Astrocyte of the cerebellum (primary cell): Measurements from ENCODE around the gene TTC4.
"Not testable (repeated sequence)": the region's sequence is repeated elsewhere in the genome, so short reads cannot be mapped to it uniquely, and the experiment has no call there.

Experiments
- DNase-seq: peaks from one replicate; pipeline ENCODE4 v3.0.0-alpha.2; 2011; ENCODE audit warnings: low read depth
- H3K4me3 ChIP-seq: 2 replicates; pipeline ENCODE4 v1.5.1; 2011; ENCODE audit warnings: mild to moderate bottlenecking, low read depth, low read length, moderate library complexity
- in situ Hi-C: cut with HindIII; loops from 2 replicates; pipeline ENCODE4 v1.10.0; 2017; ENCODE audit warnings: low sequenced_read_pairs
- TF ChIP-seq, protein P1 (sequence below): IDR thresholded peaks from 2 replicates; pipeline ENCODE4 v1.5.1; 2012; ENCODE audit warnings: low read length, low read depth, moderate library complexity, mild to moderate bottlenecking; ENCODE audit errors: missing control alignments

TTC4 gene

DNA sequence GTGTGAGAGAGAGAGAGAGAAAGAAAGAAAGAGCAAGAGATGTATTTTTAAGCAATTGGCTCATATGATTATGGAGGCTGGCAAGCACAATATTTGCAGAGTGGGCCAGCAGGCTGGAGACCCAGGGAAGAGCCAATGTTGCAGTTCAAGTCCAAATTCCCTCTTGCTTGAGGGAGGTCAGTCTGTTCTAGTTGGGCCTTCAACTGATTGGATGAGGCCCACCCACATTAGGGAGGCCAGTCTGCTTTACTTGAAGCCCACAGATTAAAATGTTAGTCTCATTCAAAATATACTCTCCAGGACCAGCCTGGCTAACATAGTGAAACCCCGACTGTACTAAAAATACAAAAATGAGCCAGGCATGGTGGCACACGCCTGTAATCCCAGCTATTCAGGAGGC is 57.3 kb downstream of the TTC4 start:
- H3K4me3 ChIP-seq = no peak overlapping the region
- TF ChIP-seq, protein P1, sequence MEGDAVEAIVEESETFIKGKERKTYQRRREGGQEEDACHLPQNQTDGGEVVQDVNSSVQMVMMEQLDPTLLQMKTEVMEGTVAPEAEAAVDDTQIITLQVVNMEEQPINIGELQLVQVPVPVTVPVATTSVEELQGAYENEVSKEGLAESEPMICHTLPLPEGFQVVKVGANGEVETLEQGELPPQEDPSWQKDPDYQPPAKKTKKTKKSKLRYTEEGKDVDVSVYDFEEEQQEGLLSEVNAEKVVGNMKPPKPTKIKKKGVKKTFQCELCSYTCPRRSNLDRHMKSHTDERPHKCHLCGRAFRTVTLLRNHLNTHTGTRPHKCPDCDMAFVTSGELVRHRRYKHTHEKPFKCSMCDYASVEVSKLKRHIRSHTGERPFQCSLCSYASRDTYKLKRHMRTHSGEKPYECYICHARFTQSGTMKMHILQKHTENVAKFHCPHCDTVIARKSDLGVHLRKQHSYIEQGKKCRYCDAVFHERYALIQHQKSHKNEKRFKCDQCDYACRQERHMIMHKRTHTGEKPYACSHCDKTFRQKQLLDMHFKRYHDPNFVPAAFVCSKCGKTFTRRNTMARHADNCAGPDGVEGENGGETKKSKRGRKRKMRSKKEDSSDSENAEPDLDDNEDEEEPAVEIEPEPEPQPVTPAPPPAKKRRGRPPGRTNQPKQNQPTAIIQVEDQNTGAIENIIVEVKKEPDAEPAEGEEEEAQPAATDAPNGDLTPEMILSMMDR = no peak
- no peak for DNase-seq
- in situ Hi-C loops = no loop called here

DNA sequence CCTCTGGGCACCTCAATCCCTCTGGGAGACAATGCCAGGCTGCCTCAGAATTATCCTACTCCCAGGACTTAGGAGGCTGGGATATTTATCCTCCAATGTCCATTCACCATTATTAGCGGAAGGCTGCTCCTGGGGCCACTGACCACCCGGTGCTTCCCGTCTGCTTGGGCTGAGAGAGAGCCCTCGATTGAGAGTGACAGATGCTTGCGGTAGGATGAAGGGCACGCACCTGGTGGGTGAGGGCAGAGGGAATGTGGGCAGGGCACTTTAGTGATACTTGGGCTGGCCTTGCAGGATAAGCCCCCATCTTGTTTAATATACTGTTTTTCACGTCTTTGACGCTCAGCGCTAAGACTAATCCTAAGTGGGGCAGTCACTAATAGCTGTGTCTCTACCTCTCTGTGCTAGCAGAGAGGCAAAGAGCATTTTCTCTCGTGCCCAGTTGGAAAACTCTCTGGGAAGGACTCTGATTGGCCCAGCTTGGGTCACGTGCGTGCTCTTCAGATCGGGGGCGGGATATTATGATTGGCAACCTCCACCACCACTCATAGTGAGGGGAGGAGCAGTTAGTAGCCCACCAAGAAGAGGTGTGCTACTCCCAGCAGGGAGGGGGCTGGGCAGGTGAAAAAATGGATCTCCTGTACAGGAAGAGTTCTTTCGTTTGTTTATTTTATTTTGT is 59.3 kb downstream of the TTC4 start:
- no peak overlapping the region for H3K4me3 ChIP-seq
- in situ Hi-C loops = no loop called here
- DNase-seq = no peak
- TF ChIP-seq, protein P1 = no peak

DNA sequence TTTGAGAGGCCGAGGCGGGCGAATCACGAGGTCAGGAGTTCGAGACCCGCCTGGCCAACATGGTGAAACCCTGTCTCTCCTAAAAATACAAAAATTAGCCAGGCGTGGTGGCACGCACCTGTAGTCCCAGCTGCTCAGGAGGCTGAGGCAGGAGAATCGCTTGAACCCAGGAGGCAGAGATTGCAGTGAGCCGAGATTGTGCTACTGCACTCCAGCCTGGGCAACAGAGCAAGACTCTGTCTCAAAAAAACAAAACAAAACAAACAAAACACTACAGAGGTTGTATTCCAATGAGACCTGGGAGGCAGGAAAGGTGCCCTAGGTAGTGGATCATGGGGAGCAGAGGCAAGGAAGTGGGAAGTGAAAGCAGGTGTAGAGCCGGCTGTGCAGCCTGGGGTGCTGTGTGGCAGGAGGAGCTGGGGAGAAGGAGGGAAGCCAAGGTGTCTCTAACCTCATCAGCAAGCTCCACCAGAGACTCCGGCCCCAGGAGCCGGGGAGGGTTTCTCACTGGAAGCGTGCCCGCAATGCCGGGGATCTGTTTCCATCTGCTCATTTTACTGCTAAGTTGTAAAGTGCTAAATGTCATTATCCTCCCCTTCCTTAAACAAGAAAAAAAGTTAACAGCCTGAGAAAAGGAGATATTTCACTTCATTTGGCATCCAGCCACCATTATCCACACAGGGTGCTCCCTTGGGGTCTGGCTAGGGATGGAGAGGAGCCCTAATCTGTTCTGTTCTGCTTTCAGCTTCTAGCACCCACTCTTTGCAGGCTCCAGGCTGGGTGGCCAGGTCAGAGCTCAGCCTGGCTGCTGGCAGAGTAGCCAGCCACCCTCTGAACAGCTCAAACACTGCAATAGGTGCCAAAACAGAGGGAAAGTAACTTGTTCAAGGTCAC is 60.4 kb downstream of the TTC4 start:
- in situ Hi-C loops, DNase-seq, H3K4me3 ChIP-seq: not testable (repeated sequence)

DNA sequence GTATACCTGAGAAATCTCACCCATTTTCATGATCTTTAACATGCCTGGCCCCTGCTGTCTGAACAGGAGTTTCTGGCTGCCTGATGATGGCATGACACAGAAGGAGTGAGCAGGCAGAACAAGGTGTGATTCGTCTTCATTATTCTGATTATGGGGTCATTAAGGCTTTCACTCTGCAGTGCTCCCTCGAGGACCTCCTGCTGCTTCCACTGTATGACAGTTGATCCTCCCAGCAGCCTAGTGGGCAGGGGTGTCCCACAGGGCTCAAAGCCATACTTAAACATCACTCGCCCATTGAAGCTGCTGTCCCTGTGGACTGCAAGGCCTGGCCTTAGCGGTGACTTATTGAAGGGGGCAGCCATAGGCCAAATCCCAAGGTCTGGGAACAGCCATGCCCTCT is 61.4 kb downstream of the TTC4 start:
- TF ChIP-seq, protein P1 = no peak
- no peak overlapping the region for H3K4me3 ChIP-seq
- in situ Hi-C loops = no loop called here
- no peak for DNase-seq

DNA sequence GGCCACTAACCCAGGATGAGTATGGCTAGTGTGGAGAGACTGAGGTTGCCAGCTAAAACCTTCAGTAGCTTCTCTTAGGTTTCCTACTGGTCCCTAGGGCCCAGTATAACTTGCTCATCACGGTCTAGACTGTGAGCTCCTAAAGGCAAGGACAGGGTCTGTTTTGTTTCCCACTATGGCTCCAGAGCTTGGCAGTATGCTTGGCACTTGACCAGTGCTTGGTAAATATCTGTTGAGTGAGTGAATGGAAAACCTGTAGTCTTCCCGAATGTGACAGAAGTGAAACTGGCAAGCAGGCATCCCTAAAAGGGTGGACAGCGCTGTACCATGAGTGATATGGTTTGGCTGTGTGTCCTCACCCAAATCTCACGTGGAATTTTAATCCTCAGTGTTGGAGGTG is 61.8 kb downstream of the TTC4 start:
- DNase-seq = no peak
- no peak overlapping the region for H3K4me3 ChIP-seq
- in situ Hi-C loops = no loop called here
- TF ChIP-seq, protein P1 = no peak

DNA sequence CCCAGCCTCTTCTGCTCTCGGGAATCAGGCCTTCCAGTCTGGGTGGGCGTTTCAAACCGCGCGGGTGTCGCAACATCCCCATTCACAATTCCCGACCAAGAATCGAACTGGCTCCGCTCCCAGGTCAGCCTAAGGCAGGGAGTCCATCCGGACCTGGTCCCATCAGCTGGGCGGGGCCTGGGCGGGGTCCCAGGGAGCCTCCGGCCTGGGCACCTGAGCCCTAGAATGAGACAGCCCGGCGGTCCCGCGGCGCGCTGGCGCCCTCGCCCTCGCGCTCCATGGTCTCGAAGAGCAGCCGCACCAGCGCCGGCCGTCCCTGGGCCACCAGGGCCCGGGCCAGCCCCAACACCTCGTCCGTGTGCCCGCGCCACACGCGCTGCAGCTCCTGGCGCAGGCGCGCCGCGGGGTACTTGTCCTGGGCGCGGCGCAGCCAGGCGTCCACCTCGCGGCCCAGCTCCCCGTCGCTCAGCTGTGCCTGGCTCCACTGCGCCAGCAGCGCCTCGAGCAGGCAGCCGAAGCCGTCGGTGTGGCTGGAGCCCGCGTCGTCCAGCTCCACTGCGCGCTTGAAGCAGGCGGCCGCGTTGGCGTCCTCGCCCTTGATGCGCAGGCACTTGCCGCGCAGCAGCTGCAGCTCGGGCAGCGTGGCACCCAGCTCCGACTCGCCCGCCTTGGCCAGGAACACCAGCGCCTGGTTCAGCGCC is 65.5 kb downstream of the TTC4 start:
- no peak for DNase-seq
- TF ChIP-seq, protein P1 = no peak
- no peak overlapping the region for H3K4me3 ChIP-seq
- in situ Hi-C loops = no loop called here
